Prostate gland (tissue), 2 donors: Measurements from ENCODE around the gene IGFBP2.

Source experiments
- CTCF ChIP-seq, 4 experiments: fragments of 200-600 bp in 2 of 4; fragments of 450-650 bp in 2 of 4; sonication (generic) in 2 of 4; IDR thresholded peaks; 1 replicate in 3 of 4; 2 replicates in 1 of 4; pipeline ENCODE4 v1.5.1; 2016 to 2019; ENCODE audit warnings: antibody characterized with exemption in 4 of 4, mild to moderate bottlenecking in 2 of 4, moderate library complexity in 2 of 4
- POLR2A ChIP-seq: fragments of 450-650 bp; IDR thresholded peaks from one replicate; pipeline ENCODE4 v1.6.1; 2016; ENCODE audit warnings: antibody characterized with exemption, mild to moderate bottlenecking

GRCh38 chr2:216589791-216590190 is 43.4 kb upstream of the IGFBP2 start:
- TF ChIP-seq CTCF (IDR thresholded peaks at IDR 0.05) (no peak), POLR2A (no peak)
